HG02610 (cell line): ENCODE measurements around the gene TEX13B.

Source experiments
- ATAC-seq: cut with Tn5 transposase; IDR thresholded peaks from one replicate; pipeline ENCODE4 v1.9.1; 2021; ENCODE audit warnings: mild to moderate bottlenecking, moderate library complexity; ENCODE audit not compliant: unreplicated experiment

The TEX13B gene

DNA sequence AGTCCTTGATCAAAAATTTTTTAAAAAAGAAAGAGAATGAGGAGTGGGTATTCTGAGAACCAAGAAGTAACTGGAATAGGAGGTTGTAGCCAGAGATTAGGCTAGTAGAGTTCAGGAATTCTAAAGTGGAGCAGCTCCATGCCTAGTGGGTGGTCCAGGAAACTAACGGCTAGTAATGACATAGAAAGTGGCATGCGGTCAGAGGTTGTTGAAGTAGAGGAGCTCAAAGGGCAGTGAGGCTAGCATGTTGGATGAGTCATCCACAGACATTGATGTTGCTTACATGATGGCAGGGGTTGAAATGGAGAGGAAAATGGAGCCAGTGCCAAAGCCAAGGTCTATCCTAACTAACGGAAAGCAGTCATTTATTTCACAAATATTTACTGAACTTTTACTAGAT, 42.1 kb downstream of the TEX13B start:
- ATAC-seq = no peak

DNA sequence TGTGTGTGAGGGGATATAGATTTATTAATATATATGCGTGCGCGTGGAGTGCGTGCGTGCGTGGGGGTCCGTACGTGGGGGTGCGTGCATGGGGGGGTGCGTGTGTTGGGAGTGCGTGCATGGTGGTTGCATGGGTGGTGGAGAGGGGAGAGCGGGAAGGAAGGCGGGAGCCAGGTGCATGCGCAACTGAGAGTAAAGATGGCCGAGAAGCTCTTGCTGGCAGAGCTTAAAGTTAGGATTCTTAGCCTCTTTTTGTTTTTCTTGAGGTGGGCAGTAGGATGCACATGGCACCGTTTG, 45.8 kb downstream of the TEX13B start:
- ATAC-seq = no peak

DNA sequence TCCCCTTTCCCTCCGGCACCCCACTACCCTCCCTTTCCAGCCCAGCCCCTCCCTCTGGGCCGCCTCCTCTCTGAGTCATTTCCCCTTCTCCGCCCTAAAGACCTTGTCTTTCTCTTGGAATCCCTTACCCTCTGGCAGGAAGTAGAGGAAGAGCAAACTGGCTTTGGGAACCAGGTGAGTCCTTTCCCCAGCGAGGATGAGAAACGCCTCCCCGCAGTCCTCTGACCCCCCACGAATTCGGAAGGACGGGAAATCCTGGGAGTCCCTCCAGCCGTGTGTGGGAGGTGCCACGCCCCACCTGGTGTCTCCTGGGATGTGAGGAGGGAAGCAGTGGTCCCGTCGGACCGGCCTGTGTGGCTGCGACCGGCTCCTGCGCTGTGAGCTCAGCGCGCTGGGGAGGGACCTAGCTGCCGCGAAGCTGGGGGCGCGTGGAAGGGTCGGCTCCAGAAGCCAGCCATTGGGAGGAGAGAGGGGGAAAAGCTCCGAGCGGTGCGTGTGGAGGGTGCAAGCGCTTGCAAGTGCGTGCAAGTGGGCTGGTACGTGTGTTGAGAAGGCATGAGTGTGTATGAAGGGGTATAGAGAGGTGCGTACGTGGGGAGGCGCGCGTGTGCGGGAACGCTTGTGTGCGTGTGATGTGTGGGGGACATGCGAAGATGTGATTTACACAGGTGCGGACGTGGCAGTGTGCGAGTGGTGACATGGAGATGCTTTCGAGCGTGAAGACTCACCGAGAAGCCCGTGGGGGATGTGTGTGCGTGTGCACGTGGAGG, 46.3 kb downstream of the TEX13B start:
- no peak for ATAC-seq

DNA sequence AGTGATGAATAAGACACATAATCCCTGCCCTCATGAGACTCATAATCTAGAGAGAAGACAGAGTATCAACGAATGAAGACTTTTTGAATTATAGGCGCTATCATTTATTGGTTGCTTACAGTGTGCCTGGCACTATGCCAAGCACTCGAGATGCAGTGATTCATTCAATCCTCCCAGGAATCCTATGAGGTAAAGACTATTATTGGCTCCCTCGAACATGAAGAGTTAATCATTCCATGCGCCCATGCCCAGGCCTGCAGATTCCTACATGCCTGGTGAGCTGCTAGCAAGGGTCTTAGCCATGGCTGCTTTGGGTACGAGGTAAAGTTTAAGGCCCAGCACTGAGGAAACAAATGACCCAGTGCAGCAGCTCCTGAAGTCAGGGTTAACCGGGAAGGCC, 47.0 kb downstream of the TEX13B start:
- ATAC-seq = no peak

DNA sequence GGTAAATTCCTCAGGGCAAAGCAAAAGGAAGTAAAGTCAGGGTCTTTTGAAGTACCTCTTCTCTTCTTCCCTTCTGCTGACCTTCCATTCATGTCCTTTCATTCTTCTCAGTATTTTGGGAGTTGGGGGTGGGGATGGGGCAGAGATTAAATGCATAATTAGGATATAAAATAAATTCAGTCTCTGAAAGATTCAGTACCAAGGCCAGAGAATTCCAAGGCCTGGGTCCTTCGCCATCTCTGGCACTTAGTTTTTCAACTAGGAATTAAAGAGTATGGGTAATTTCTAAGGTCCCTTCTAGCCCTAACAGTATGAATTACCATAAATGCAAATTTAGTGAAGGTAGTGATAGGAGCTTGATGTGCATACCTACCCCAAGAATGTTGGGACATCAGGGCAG, 47.9 kb downstream of the TEX13B start:
- ATAC-seq = no peak
